Germinal center (tissue), 1 donor: ENCODE results near the gene ATAD2B.
A peak's percentile ranks its signal among the peaks of the same experiment; 100 is the strongest.

Experiments used
- DNase-seq: peaks from one replicate; pipeline ENCODE4 v3.0.0; 2012; ENCODE audit warnings: mixed read lengths, low spot score

Gene ATAD2B

DNA sequence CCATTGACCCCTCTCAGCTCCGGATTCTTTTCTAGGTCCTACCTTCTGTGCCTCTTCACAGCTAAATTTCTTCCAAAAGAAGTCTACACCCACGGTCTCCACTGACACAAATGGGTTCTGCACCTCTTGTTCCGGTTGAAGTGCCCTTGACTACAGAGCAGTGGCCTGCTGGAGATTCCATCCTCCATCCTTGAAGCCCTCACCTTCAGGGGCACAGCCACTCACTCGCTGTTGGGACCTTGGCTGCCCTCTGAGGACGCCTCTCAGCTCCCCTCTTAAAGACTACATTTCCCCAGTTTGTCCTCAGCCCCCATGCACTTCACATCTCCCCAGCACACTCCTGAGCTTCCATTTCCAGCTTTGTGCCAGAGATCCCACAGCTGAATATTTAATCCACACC lies 226.3 kb downstream of the ATAD2B start:
- DNase-seq = no peak

DNA sequence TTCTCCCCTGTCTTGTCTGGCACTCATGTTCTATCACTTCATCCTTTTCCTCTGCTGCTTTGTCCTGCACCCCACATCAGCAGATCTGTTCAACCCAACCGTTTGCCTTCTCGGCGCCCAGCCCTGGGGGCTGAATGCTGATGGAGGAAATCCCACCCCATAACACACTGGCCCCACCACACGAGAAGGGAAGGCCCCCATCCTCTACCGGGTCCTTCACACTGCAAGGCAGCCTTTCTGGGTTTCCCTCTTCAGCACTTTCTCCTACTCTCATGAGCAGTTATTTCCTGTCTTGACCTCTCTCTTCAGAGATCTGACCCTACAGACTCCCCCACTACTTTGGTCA lies 227.4 kb downstream of the ATAD2B start:
- DNase-seq = no peak

DNA sequence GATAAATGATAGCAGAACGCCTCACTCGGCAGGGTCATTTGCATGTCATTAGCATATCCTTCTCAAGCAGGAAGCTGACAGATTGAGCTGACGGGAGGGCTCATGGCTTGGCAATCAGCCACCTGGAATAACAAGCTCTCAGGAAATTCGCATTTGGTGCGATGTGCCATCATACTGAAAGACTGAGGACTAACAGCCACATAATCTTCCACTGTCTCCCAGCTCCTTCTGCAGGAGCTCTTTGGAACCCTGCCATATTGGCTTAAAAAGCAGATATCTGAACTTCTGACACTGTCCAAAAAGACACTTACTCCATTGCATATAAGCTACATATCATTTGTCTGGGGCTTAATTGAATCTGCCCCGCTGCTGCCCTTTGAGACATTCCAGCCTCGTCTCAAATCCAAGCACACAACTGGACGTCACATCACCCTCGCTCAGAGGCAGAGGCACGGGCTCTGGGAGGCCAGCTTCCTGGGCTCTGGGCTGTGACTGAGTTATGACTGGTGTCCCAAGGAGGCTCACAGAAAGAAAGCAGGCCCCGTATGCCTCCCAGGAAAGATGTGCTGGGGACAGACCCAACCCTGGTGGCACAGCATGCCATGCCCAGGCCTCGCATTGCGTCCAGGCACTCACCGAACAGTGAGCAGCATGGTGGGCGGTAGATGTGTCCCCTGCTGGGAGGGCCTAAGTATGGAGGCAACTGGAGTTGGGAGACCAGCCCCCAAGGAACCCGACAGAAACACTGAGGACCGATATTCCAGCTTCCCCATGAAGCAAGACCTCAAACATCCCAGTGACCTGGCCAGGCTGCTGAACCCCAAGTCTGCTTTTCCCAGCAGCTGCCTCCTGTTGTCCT lies 228.0 kb downstream of the ATAD2B start:
- peak; percentile 27 for DNase-seq
